ENCODE measurements around the gene ANO6.

ANO6 gene

GRCh38 chr12:45270951-45271350 lies 55.1 kb downstream of the ANO6 start:
- in situ Hi-C loops (cut with MboI; ENCODE audit: low sequenced_read_pairs, unreplicated experiment): no loop called here
- no peak for TF ChIP-seq CTCF (IDR thresholded peaks at IDR 0.05; ENCODE audit: borderline replicate concordance, control extremely low read depth, extremely low read depth, insufficient read depth, missing control alignments)

GRCh38 chr12:45273717-45274271 lies 57.9 kb downstream of the ANO6 start:
- in situ Hi-C loops (cut with MboI; ENCODE audit: low sequenced_read_pairs, unreplicated experiment): no loop called here
- no peak for DNase-seq (ENCODE audit: low spot score)
- no peak for TF ChIP-seq CTCF (IDR thresholded peaks at IDR 0.05; ENCODE audit: borderline replicate concordance, control extremely low read depth, extremely low read depth, insufficient read depth, missing control alignments)

More at GRCh38 chr12:45270951-45271350, 55.1 kb downstream of the ANO6 start:
- no peak for DNase-seq (ENCODE audit: low spot score)

- no peak for TF ChIP-seq CTCF (IDR thresholded peaks at IDR 0.05; ENCODE audit: borderline replicate concordance, control extremely low read depth, extremely low read depth, insufficient read depth, missing control alignments)
- in situ Hi-C loops (cut with MboI; ENCODE audit: low sequenced_read_pairs, unreplicated experiment): no loop called here
- no peak for DNase-seq (ENCODE audit: low spot score)
Measured at GRCh38 chr12:45276154-45276755, 60.4 kb downstream of the ANO6 start.

GRCh38 chr12:45278447-45278846 lies 62.6 kb downstream of the ANO6 start:
- no peak for TF ChIP-seq CTCF (IDR thresholded peaks at IDR 0.05; ENCODE audit: borderline replicate concordance, control extremely low read depth, extremely low read depth, insufficient read depth, missing control alignments)
- no peak for DNase-seq (ENCODE audit: low spot score)
- in situ Hi-C loops (cut with MboI; ENCODE audit: low sequenced_read_pairs, unreplicated experiment): no loop called here

- in situ Hi-C loops (cut with MboI; ENCODE audit: low sequenced_read_pairs, unreplicated experiment): no loop called here
- no peak for TF ChIP-seq CTCF (IDR thresholded peaks at IDR 0.05; ENCODE audit: borderline replicate concordance, control extremely low read depth, extremely low read depth, insufficient read depth, missing control alignments)
- DNase-seq (ENCODE audit: low spot score): no peak
Measured at GRCh38 chr12:45279931-45280830, 64.3 kb downstream of the ANO6 start.

GRCh38 chr12:45281994-45282393 lies 66.1 kb downstream of the ANO6 start:
- no peak for DNase-seq (ENCODE audit: low spot score)
- in situ Hi-C loops (cut with MboI; ENCODE audit: low sequenced_read_pairs, unreplicated experiment): no loop called here
- no peak for TF ChIP-seq CTCF (IDR thresholded peaks at IDR 0.05; ENCODE audit: borderline replicate concordance, control extremely low read depth, extremely low read depth, insufficient read depth, missing control alignments)
